MM.1S (cell line): Measurements from ENCODE around the gene VCPKMT.

Experiments
- EZH2 ChIP-seq: fragments of 300-600 bp; sonication (generic); optimal IDR thresholded peaks from 2 replicates; pipeline ENCODE3; 2017; ENCODE audit warnings: low read depth, mild to moderate bottlenecking, antibody characterized with exemption, low read length, mixed read lengths
- EZH2phosphoT487 ChIP-seq: fragments of 300-600 bp; sonication (generic); IDR thresholded peaks from 2 replicates; pipeline ENCODE4 v1.6.1; 2018; ENCODE audit warnings: antibody characterized with exemption, low read length
- TF ChIP-seq, protein P1 (sequence below): fragments of 300-600 bp; sonication (generic); IDR thresholded peaks from 2 replicates; pipeline ENCODE4 v1.5.1; 2016; ENCODE audit warnings: antibody characterized with exemption, low read length, mixed read lengths

- no peak for TF ChIP-seq EZH2phosphoT487
- no peak for TF ChIP-seq EZH2
- TF ChIP-seq, protein P1, sequence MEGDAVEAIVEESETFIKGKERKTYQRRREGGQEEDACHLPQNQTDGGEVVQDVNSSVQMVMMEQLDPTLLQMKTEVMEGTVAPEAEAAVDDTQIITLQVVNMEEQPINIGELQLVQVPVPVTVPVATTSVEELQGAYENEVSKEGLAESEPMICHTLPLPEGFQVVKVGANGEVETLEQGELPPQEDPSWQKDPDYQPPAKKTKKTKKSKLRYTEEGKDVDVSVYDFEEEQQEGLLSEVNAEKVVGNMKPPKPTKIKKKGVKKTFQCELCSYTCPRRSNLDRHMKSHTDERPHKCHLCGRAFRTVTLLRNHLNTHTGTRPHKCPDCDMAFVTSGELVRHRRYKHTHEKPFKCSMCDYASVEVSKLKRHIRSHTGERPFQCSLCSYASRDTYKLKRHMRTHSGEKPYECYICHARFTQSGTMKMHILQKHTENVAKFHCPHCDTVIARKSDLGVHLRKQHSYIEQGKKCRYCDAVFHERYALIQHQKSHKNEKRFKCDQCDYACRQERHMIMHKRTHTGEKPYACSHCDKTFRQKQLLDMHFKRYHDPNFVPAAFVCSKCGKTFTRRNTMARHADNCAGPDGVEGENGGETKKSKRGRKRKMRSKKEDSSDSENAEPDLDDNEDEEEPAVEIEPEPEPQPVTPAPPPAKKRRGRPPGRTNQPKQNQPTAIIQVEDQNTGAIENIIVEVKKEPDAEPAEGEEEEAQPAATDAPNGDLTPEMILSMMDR = no peak
Observed at GRCh38 chr14:50113381-50114035, 2.9 kb downstream of the VCPKMT start.
